GM18951 (cell line): ENCODE measurements around the gene ERG.

Experiments used
- POLR2A ChIP-seq: IDR thresholded peaks from 4 replicates; pipeline ENCODE4 v1.6.1; 2011; ENCODE audit warnings: mild to moderate bottlenecking; ENCODE audit not compliant: insufficient read length, insufficient read depth; ENCODE audit errors: extremely low read depth
- in situ Hi-C: fragments of 300-500 bp; cut with MboI; formaldehyde crosslinking; loops from one replicate; pipeline ENCODE4 v1.12.0; 2022; ENCODE audit warnings: low sequenced_read_pairs, mixed read lengths, inconsistent platforms; ENCODE audit not compliant: unreplicated experiment

The ERG gene

DNA sequence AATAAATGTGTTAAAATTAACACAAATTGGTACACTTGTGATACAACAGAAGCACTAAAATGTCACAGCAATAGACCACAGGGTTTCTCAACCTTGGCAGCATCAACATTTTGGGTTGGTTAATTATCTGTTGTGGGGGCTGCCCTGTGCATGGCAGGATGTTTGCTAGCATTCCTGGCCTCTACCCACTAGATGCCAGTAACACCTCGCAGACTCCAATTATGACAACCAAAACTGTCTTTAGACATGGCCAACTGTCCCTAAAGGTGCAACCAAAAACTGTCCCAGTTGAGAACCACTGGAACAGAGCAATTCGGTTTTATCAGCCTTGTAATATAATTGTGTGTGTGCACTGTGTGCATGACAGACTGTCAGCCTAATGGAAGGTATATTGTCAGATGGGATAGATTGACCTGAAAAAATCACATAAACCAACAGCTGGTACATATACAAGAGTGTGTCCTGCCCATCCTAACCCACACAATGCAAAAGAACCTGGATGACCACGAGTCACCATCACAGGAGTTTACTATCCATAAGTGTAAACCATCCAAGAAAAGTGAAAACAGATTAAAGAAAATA lies 13.5 kb upstream of the ERG start:
- TF ChIP-seq POLR2A: no peak
- in situ Hi-C loops: no loop called here

DNA sequence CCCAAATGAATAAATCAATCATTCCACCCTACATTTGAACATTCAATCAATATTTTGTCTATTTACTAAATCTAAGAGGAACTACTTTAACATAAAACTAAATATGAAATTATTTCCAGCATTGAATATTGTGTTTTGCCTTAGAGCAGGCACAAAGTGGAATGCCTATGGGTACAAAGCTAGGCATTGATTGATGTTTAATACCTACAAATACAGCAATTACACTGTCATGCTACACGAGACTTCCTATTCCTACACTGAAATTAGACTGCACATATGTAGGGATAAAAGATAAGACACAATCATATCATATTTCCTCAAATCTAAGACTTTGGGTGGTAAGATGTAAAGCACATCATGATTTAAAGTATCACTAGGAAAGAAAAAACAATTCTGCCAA lies 12.9 kb upstream of the ERG start:
- in situ Hi-C loops: no loop called here
- TF ChIP-seq POLR2A: no peak

DNA sequence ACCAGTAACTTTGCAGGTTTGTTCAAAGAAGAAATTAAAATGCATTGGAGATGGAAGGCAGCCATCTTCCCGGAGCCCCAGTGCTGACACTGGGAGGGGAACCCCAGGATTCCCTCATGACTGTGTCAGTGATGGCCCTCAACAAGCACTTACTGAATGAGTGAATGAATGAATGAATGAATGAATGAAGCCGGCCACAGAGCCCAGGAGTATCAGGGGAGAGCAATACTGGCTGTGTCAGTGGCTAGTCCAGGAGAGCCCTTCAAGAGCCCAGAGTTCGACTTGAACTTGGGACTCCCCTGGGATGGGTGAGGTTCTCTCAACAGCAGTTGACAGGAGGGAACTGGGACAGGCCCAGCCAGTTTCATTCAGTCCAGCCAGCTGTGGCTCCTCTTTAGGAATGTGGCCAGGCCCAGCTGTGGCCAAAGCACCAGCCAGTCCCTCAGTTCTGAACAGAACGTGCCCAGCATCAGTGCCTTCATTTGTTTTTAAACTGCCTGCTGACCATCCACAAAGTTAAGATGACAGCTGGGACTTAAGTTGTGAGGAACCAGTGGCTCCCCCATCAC lies 9.2 kb upstream of the ERG start:
- no peak for TF ChIP-seq POLR2A
- in situ Hi-C loops: no loop called here

DNA sequence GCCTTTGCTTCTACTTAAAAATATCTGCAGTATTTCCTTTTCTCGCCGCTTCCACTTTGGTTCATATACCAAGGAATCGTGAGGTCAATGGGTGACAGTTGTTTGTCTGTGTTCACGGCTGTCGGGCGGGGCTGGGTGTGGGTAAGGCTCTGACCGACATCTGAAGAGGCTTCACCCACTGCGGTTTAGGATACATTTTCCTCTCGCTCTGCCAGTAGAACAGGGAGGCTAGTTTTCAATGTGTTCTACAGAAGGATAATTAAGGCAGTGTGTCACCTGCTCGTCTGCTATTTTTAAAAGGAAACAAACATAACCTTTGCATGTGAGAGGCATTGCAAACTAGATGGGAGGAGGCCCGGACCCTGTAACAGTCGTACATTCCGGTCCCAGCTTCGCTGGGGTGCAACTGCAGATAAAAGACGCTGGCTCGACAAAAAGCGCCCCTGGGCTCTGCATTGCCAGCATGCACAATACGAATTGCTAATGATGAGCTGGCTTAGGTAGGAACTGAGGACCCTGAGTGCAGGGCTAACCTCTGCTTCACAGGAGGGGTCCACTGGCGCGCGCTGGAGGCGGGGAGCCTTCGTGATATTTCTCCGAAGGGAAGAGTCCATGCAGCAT lies 8.5 kb upstream of the ERG start:
- in situ Hi-C loops: no loop called here
- no peak for TF ChIP-seq POLR2A

GRCh38 chr21:38505654-38506523 lies 7.6 kb upstream of the ERG start:
- in situ Hi-C loops: no loop called here
- TF ChIP-seq POLR2A: no peak

GRCh38 chr21:38504066-38504465 lies 5.8 kb upstream of the ERG start:
- in situ Hi-C loops: no loop called here
- no peak for TF ChIP-seq POLR2A

DNA sequence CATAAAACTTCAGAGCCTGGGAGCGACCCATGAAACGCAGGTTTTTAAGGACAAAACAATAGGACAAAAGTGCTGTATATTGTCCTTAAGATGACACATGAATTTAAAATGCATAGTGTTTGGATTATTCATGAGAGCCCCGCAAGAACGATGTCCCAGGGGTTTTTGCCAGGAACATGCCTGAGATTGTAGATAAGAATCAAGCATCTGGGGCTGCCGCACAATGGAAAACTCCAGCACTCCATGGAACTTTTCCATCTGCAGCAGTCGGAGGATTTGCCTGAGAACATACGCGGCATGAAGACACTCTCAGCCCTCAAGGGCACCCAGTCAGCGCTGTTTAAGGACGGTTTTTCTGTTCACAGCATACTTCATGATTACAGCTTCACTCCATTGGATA lies 5.3 kb upstream of the ERG start:
- no peak for TF ChIP-seq POLR2A
- in situ Hi-C loops: no loop called here

- TF ChIP-seq POLR2A: no peak
Measured at GRCh38 chr21:38500073-38500472, 1.8 kb upstream of the ERG start.

GRCh38 chr21:38499296-38499695 lies 1.0 kb upstream of the ERG start:
- in situ Hi-C loops: no loop called here
- TF ChIP-seq POLR2A: no peak

More at GRCh38 chr21:38500073-38500472, 1.8 kb upstream of the ERG start:
- in situ Hi-C loops: no loop called here

DNA sequence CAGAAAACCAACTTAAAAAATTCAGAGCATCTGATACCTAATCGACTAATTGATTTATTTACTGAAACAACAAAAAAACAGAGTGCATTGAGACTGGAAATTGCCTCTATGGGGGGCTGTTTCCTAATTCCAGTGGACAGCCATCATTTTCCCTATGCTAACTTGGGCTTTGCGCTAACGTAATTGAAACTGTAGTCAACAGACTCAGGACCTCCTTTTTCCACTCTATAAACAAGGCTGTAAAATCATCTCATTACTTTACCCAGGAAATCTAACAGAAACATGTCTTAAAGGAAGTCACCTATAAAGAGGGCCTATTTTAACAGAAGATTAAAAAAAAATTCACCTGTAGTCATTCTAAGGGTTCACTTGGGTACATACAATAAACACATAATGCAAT lies 2.1 kb downstream of the ERG start:
- in situ Hi-C loops: no loop called here
- no peak for TF ChIP-seq POLR2A

GRCh38 chr21:38495696-38496095 lies 2.6 kb downstream of the ERG start:
- in situ Hi-C loops: no loop called here
- TF ChIP-seq POLR2A: no peak

- in situ Hi-C loops: no loop called here
- TF ChIP-seq POLR2A: no peak
Measured at GRCh38 chr21:38495242-38495641, 3.0 kb downstream of the ERG start.

GRCh38 chr21:38494703-38495102 lies 3.6 kb downstream of the ERG start:
- TF ChIP-seq POLR2A: no peak
- in situ Hi-C loops: no loop called here
